Adipose tissue (tissue), 3 donors: ENCODE measurements around the gene ADCYAP1R1. TPM values are rescaled to one million over a fixed set of nuclear protein-coding genes. Genes with fewer than 3 reads are reported as not detected.

ENCODE experiments used
- H3K27ac ChIP-seq: one replicate; pipeline ENCODE4 v1.5.1; 2013; ENCODE audit warnings: low read depth, low read length
- WGBS, 3 donors: extraction: QIAGEN DNeasy Blood & Tissue Kit; methylation state at CpG; one replicate each; pipeline ENCODE4 v1.1.7; 2013; 5-methylcytosine and 5-hydroxymethylcytosine counted together
- polyA plus RNA-seq, 3 donors: library from polyadenylated mRNA; stranded (reverse); fragments of 200-250 nt; gene quantifications; one replicate each; pipeline ENCODE4 v1.2.3, GENCODE V29; 2013
- donor health status: healthy with polysubstance abuse.
- donor health status: Bipolar disorder and iron deficiency.
- donor health status: healthy.

Gene ADCYAP1R1
- polyA plus RNA-seq, 3 donors = 0.90 to 30.8 (median 3.7) TPM

- 81 to 91% (median 90%) methylated on average over 7 of the region's 7 CpGs for WGBS, 3 donors
- H3K27ac ChIP-seq = no peak overlapping the region
Measured at GRCh38 chr7:31110331-31111108, 58.4 kb downstream of the ADCYAP1R1 start.

- no peak overlapping the region for H3K27ac ChIP-seq
Measured at GRCh38 chr7:31111109-31111451, 59.0 kb downstream of the ADCYAP1R1 start.

- no peak overlapping the region for H3K27ac ChIP-seq
- 20 to 39% (median 37%) methylated on average over 1 of the region's 1 CpG for WGBS, 3 donors
Measured at GRCh38 chr7:31113660-31114059, 61.6 kb downstream of the ADCYAP1R1 start.

DNA sequence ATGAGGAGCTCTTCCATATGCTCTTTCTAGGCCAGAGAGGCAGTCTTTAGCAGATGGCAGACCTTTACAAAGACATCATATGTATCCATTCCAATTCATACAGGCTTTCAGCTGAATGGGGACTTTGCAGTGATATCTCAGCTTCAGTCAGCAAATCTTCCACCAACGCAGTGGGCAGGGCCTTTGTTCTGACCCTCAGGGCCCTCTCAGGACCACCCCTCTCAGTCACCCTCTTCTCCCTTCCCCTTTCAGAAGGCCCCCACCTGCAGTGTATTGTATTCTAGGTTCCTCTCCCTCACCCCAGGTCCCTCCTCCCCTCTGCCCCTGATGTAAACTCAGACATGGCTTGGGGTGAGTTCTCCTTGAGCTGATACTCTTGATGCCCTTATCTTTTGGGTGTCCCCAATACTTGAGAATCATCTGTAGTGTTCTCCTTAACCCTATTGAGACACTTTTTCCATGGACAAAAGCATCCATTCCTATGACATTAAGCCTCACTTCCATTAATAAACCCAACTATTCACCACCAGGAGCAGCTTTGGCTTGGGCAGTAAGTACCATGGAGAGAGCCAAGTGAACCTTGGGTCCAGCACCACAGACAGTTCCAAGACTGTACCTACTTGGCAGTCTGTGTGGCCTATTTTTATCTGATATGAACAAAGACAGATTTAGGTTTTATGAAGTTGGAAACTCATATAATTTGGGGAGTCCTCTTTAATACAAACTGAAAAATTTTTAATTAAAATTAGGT, 62.7 kb downstream of the ADCYAP1R1 start:
- WGBS, 3 donors = 76 to 84% (median 82%) methylated on average over 1 of the region's 1 CpG
- no peak overlapping the region for H3K27ac ChIP-seq

GRCh38 chr7:31116615-31117014, 64.5 kb downstream of the ADCYAP1R1 start:
- WGBS, 3 donors = 56 to 65% (median 56%) methylated on average over 3 of the region's 3 CpGs
- no peak overlapping the region for H3K27ac ChIP-seq

DNA sequence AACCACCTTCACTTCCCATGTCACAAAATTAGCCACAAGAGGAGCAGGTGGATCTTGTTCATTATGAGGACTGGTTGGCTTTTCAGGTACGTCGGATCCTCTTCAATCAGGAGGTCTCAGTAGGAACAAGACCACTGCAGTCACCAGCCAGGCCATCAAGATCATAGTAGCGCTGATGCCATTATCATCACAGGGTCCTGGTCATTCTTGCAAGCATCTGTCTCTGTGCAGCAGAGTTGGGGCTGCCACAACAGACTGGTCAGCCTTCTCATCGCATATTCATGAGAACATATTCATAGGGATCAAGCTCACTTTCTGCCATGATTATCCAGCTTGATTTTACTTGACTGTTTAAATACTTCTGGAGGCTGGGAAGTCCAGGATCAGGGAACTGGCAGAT, 67.1 kb downstream of the ADCYAP1R1 start:
- WGBS, 3 donors = 64 to 91% (median 88%) methylated on average over 4 of the region's 4 CpGs
- H3K27ac ChIP-seq = no peak overlapping the region

DNA sequence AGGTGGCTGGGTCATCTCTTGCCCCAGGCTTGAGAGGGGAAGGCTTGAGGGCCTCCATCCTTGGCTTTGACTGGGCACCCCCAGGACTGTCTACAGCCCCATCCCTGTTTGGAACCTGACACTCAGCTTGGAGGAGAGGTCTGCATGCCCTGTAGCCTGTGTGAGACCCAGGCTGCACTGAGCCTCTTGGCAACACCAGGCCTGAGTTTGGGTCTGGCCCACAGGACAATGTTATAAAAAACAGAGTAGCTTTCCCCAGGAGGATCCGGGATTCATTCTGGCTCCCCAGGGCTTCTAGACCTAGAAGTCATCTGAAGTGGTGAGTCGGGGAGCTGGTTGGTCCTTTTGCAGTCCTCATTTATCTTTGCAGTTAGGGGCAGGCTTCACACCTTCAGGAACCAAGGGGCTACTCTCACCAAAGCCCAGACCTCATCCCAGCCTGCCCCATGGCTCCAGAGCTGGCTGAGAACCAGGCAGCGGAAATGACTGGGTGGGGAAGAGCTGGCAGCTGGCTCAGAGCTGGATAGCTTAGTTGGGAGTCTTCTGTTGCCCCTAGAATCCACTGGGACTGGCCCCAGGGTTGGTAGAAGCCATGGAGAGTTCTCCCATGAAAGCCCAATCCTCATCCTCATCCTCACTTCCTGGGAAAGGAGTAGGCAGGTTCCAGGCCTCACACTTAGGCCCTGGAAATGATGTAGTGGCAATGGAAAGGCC, 68.8 kb downstream of the ADCYAP1R1 start:
- no peak overlapping the region for H3K27ac ChIP-seq
- 68 to 87% (median 86%) methylated on average over 3 of the region's 3 CpGs for WGBS, 3 donors

DNA sequence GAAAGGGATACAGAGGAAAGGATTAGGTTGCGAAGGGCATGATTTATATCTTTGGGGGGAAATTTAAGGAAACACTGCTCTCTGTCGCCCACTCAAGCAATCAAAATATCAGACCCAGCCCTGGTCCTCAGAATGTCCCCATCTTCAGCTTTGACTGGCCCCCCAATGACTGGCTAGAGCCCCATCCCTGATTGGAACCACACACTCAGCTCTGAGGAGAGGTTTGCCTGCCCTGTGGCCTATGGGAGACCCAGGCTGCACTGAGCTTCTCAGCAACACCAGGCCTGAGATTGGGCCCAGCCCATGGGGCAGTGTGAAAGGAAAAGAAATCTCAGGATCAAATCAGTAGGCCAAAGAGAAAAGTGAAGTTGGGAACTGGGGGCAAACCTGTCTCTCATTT, 69.5 kb downstream of the ADCYAP1R1 start:
- whole genome bisulfite sequencing, 3 donors = 91 to 97% (median 94%) methylated on average over 2 of the region's 2 CpGs
- no peak overlapping the region for H3K27ac ChIP-seq

GRCh38 chr7:31122649-31123058, 70.5 kb downstream of the ADCYAP1R1 start:
- 3 to 5% (median 5%) methylated on average over 4 of the region's 4 CpGs for WGBS, 3 donors
- no peak overlapping the region for H3K27ac ChIP-seq

DNA sequence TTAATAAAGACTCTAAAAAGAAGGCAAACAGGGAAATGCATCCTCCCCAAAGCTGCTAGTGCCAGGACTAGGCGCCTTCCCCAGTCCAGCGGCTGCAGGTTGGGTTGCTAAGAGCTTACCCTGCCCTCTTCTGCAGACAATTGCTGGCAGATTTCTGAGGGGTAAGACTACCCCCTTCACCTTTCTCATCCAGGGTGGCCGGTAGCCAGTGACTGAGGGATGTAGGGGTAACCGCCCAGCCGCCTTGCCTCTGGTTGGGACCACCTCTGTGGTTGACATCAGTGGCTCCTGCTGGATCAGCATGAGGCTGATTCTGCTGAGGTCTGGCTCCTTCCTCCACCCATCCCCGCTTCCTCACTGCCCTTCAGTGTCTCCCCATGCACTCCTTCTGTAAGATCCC, 71.2 kb downstream of the ADCYAP1R1 start:
- no peak overlapping the region for H3K27ac ChIP-seq
- WGBS, 3 donors = 82 to 91% (median 84%) methylated on average over 6 of the region's 6 CpGs

DNA sequence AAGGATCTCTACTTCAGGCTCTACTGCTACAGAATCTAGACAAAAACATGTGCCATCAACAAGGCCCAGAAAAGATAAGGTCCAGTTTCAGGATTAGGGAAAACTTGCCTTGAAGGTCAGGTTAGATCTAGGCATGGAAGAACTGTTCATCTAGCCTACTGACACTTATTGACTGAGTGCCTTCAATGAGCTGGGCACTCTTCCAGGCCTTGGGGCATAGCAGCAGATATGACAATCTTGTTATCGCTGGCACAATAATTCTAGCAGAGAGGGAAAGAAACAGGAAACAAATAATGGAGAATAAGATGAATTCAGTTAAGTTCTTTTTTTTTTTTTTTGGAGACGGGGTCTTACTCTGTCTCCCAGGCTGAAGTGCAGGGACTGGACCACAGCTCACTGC, 71.6 kb downstream of the ADCYAP1R1 start:
- H3K27ac ChIP-seq = no peak overlapping the region
- WGBS, 3 donors = 30 to 84% (median 81%) methylated on average over 2 of the region's 2 CpGs

DNA sequence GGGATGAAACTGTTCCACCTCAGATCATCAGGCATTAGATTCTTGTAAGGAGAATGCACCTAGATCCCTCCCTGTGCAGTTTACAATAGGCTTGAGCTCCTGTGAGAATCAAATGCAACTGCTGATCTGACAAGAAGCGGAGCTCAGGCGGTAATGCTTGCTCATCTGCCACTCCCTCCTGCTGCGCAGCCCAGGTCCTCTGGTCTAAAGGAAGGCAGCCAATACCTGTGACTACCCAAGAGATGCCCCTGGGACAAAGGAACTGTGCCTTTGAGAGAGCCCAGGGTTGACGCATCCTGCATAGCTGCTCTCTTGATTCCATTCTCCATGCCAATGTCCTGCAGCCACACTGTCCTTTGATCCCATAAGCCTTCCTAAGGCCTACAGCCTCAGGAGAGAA, 73.1 kb downstream of the ADCYAP1R1 start:
- 86 to 96% (median 90%) methylated on average over 4 of the region's 4 CpGs for WGBS, 3 donors
- H3K27ac ChIP-seq = no peak overlapping the region

DNA sequence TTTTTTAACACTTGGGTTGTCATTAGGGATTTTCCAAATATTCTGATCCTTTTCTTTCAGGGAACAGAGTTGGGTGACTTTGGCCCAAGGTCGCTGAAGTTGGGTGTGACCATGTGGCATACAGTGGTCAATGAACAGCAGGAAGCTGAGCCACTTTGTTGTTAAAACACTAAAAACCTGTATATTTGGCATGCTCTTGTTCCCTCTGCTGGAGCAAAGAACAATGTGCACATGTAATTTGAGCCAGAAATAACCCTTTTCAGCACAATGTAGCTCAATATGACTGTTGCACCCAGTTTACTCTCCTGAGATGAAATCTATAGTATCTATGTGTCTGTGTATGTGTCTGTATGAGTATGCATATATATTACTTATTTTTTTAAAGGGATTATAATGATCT, 74.9 kb downstream of the ADCYAP1R1 start:
- H3K27ac ChIP-seq = no peak overlapping the region
- WGBS, 3 donors = 42 to 68% (median 44%) methylated on average over 1 of the region's 1 CpG

DNA sequence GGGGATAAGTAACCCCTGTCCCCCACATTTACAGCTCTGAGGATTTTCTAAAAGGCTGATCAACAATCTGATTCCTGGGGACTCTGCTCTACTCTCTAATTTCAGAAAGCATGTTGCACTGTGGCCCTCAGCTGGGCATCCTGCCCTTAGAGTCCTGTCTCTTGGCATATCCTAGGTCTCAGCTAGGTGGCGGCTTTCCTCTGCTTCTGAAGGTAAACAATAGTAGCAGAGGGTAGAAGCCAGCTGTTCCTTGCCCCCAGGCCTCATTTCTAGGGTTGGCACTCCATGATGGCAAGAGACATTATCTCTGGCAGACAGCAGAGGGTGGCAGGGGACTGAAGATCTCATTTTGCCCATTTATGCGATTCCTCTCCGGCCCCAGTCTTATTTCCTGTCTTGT, 77.0 kb downstream of the ADCYAP1R1 start:
- H3K27ac ChIP-seq = no peak overlapping the region
- WGBS, 3 donors = 81 to 85% (median 81%) methylated on average over 3 of the region's 3 CpGs

DNA sequence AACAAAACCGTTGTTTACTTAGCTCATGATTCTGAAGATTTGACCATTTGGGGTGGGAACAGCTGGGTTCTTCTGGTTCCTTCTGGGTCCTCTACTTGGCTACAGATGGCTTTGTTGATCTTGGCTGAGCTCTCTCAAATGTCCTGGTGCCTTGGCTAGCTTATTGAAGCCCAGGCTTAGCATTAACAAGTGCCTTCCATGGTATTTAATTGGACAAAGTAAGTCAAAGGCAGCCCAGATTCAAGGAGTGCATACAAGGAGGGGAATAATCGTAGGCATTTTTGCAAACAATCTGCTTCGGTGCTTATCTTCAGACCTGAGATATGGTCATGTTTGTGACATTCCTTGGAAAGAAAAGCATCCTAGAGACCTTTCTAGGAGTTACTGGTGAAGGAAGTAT, 81.4 kb downstream of the ADCYAP1R1 start:
- WGBS, 3 donors = 61 to 88% (median 84%) methylated on average over 3 of the region's 3 CpGs
- no peak overlapping the region for H3K27ac ChIP-seq

DNA sequence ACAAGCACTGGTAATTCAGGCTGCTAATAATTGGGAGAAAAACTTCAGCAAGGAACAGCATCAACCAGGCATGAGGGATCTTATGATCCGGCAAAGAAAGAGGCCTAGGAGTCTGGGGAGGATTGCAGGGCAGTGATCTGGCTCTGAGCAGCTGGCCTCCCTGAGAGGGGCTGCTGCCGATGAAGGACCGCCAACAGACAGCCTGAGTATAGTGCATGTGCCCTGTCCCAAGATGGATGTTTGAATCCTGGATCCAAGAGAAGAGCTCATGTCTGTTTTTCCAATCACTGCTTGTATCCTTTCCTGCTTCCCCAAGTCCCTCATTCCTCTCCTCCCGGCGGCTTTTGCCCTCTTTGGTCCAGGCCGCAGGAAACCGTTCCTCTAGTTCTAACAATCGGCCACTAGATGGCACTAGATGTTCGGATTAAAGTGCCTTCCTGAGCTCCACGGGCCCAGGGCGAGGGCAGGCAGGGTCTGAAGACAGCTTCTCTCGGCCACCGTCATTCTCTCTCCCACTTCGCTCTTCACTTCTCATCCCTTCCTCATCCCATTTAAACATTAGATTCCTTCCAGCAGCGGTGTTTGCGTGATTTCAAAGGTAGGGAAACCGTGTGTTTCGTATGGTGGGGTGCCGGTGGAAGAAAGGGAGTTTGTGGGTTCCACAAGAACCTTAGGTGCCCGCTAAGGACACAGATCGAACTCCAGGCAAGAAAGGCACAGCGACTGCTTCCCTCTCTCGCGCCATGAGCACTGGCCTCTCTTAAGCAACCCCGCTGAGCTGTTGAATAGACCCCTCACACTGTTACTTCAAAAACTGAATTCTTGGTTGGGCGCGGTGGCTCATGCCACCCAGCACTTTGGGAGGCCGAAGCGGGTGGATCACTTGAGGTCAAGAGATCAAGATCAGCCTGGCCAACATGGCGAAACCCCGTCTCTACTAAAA, 82.4 kb downstream of the ADCYAP1R1 start:
- WGBS, 3 donors = 45 to 53% (median 47%) methylated on average over 31 of the region's 31 CpGs
- H3K27ac ChIP-seq = no peak overlapping the region

GRCh38 chr7:31137234-31137633, 85.1 kb downstream of the ADCYAP1R1 start:
- H3K27ac ChIP-seq = no peak overlapping the region
- WGBS, 3 donors = 69 to 89% (median 86%) methylated on average over 7 of the region's 7 CpGs

DNA sequence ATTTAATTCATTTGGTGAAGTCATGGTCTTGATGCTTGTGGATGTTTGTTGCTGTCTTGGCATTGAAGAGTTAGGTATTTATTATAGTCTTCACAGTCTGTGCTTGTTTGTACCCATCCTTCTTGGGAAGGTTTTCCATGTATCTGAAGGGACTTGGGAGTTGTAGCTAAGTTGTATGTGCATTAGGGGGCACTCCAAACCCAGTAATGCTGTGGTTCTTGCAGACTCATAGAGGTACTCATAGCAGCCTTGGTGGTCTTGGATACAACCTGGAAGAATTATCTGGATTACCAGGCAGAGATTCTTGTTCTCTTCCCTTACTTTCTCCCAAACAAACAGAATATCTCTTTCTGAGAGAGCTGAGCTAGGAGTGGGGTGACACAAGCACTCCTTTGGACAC, 93.2 kb downstream of the ADCYAP1R1 start:
- H3K27ac ChIP-seq = no peak overlapping the region
